ENCODE data around the gene CD48. TPM values are rescaled to one million over a fixed set of nuclear protein-coding genes. Genes with fewer than 3 reads are reported as not detected.
"Not testable (repeated sequence)": the region's sequence is repeated elsewhere in the genome, so short reads cannot be mapped to it uniquely, and the experiment has no call there.

CD48 gene
- polyA plus RNA-seq, 3 donors from 2014 or later, result 202 to 229 (median 205) TPM

- no peaks in the 10 kb centered on the region for H3K36me3 Mint-ChIP-seq
- peak overlapping the region in 1 of 6 donors; percentile 11 for H3K27ac Mint-ChIP-seq
- DNase-seq, result no peak
- H3K4me3 Mint-ChIP-seq, result no peak overlapping the region
- H3K4me1 Mint-ChIP-seq, result peaks cover 19 to 26% of the 10 kb centered on the region in 2 donors
- H3K9me3 Mint-ChIP-seq, result no peaks in the 10 kb centered on the region
- peaks cover 0 to 4% (median 3%) of the 10 kb centered on the region in 3 donors for H3K27me3 Mint-ChIP-seq (ENCODE audit: low read depth in 3 of 3)
Observed at GRCh38 chr1:160720356-160721085, 8.9 kb upstream of the CD48 start.

- Mint-ChIP-seq H3K36me3 (no peaks in the 10 kb centered on the region), H3K27me3 (ENCODE audit: low read depth in 3 of 3) (peaks cover 0 to 4% (median 3%) of the 10 kb centered on the region in 3 donors), H3K27ac (no peak overlapping the region), H3K4me1 (peaks cover 22 to 33% of the 10 kb centered on the region in 2 donors), H3K9me3 (no peaks in the 10 kb centered on the region), H3K4me3 (no peak overlapping the region)
- DNase-seq, result no peak
Observed at GRCh38 chr1:160718210-160718609, 6.6 kb upstream of the CD48 start.

GRCh38 chr1:160717306-160717705 lies 5.7 kb upstream of the CD48 start:
- no peaks in the 10 kb centered on the region for H3K9me3 Mint-ChIP-seq
- peak overlapping the region in 1 of 6 donors; percentile 38 for H3K27ac Mint-ChIP-seq
- H3K4me3 Mint-ChIP-seq, result no peak overlapping the region
- H3K27me3 Mint-ChIP-seq (ENCODE audit: low read depth in 3 of 3), result peaks cover 2 to 4% (median 3%) of the 10 kb centered on the region in 3 donors
- H3K36me3 Mint-ChIP-seq, result no peaks in the 10 kb centered on the region
- H3K4me1 Mint-ChIP-seq, result peaks cover 22 to 33% of the 10 kb centered on the region in 2 donors
- no peak for DNase-seq

GRCh38 chr1:160716013-160716412 lies 4.4 kb upstream of the CD48 start:
- H3K4me1 Mint-ChIP-seq, result peaks cover 28 to 38% of the 10 kb centered on the region in 2 donors
- H3K27ac Mint-ChIP-seq, result no peak overlapping the region
- no peaks in the 10 kb centered on the region for H3K9me3 Mint-ChIP-seq
- no peaks in the 10 kb centered on the region for H3K36me3 Mint-ChIP-seq
- no peak overlapping the region for H3K4me3 Mint-ChIP-seq
- H3K27me3 Mint-ChIP-seq (ENCODE audit: low read depth in 3 of 3), result peaks cover 4 to 10% (median 7%) of the 10 kb centered on the region in 3 donors
- DNase-seq, result no peak

- not testable (repeated sequence) for H3K36me3 Mint-ChIP-seq; H3K27me3 Mint-ChIP-seq (ENCODE audit: low read depth in 3 of 3); DNase-seq; H3K9me3 Mint-ChIP-seq
- H3K27ac Mint-ChIP-seq, result peak overlapping the region in 3 of 6 donors; percentile 20 to 85 (median 74)
- peaks cover 23 to 34% of the 10 kb centered on the region in 2 donors for H3K4me1 Mint-ChIP-seq
- peak overlapping the region in 2 of 5 donors; percentile 26 to 52 for H3K4me3 Mint-ChIP-seq
Observed at GRCh38 chr1:160714034-160714648, 2.5 kb upstream of the CD48 start.

GRCh38 chr1:160713161-160713560 lies 1.5 kb upstream of the CD48 start:
- Mint-ChIP-seq H3K36me3 (no peaks in the 10 kb centered on the region), H3K27me3 (ENCODE audit: low read depth in 3 of 3) (peaks cover 4 to 10% (median 7%) of the 10 kb centered on the region in 3 donors), H3K4me3 (no peak overlapping the region), H3K27ac (no peak overlapping the region), H3K4me1 (peaks cover 23 to 34% of the 10 kb centered on the region in 2 donors), H3K9me3 (no peaks in the 10 kb centered on the region)
- no peak for DNase-seq

GRCh38 chr1:160712525-160713080 lies 981 bp upstream of the CD48 start:
- not testable (repeated sequence) for H3K9me3 Mint-ChIP-seq; H3K27ac Mint-ChIP-seq; H3K4me3 Mint-ChIP-seq; H3K27me3 Mint-ChIP-seq (ENCODE audit: low read depth in 3 of 3); H3K36me3 Mint-ChIP-seq
- DNase-seq, result peak; percentile 54 to 61 (median 55)
- peaks cover 23 to 34% of the 10 kb centered on the region in 2 donors for H3K4me1 Mint-ChIP-seq

GRCh38 chr1:160711276-160711601 lies 383 bp downstream of the CD48 start:
- Mint-ChIP-seq H3K27me3 (ENCODE audit: low read depth in 3 of 3) (peaks cover 0 to 10% (median 4%) of the 10 kb centered on the region in 3 donors), H3K36me3 (peaks cover 0 to 2% (median 0%) of the 10 kb centered on the region in 3 donors), H3K4me3 (no peak overlapping the region), H3K4me1 (peaks cover 23 to 34% of the 10 kb centered on the region in 2 donors), H3K9me3 (no peaks in the 10 kb centered on the region), H3K27ac (no peak overlapping the region)
- no peak for DNase-seq

- Mint-ChIP-seq H3K9me3 (no peaks in the 10 kb centered on the region), H3K4me3 (no peak overlapping the region), H3K27ac (no peak overlapping the region), H3K27me3 (ENCODE audit: low read depth in 3 of 3) (peaks cover 0 to 10% (median 4%) of the 10 kb centered on the region in 3 donors), H3K36me3 (peaks cover 0 to 5% (median 3%) of the 10 kb centered on the region in 3 donors), H3K4me1 (peaks cover 23 to 34% of the 10 kb centered on the region in 2 donors)
- no peak for DNase-seq
Observed at GRCh38 chr1:160710517-160711252, 937 bp downstream of the CD48 start.

- no peak for DNase-seq
- Mint-ChIP-seq H3K27me3 (ENCODE audit: low read depth in 3 of 3) (peaks cover 0 to 10% (median 4%) of the 10 kb centered on the region in 3 donors), H3K4me1 (peaks cover 23 to 30% of the 10 kb centered on the region in 2 donors), H3K9me3 (no peaks in the 10 kb centered on the region), H3K27ac (no peak overlapping the region), H3K36me3 (peaks cover 0 to 11% (median 4%) of the 10 kb centered on the region in 3 donors), H3K4me3 (no peak overlapping the region)
Observed at GRCh38 chr1:160709715-160710114, 1.9 kb downstream of the CD48 start.

GRCh38 chr1:160708801-160709200 lies 2.8 kb downstream of the CD48 start:
- H3K9me3 Mint-ChIP-seq, result no peaks in the 10 kb centered on the region
- H3K4me3 Mint-ChIP-seq, result no peak overlapping the region
- peaks cover 2 to 17% (median 7%) of the 10 kb centered on the region in 3 donors for H3K36me3 Mint-ChIP-seq
- H3K27ac Mint-ChIP-seq, result no peak overlapping the region
- peak in 2 of 3 donors; percentile 38 to 54 for DNase-seq
- H3K4me1 Mint-ChIP-seq, result peaks cover 22 to 23% of the 10 kb centered on the region in 2 donors
- H3K27me3 Mint-ChIP-seq (ENCODE audit: low read depth in 3 of 3), result peaks cover 0 to 10% (median 4%) of the 10 kb centered on the region in 3 donors

GRCh38 chr1:160708118-160708517 lies 3.5 kb downstream of the CD48 start:
- Mint-ChIP-seq H3K27me3 (ENCODE audit: low read depth in 3 of 3) (peaks cover 2 to 10% (median 4%) of the 10 kb centered on the region in 3 donors), H3K4me3 (no peak overlapping the region), H3K4me1 (peaks cover 16 to 19% of the 10 kb centered on the region in 2 donors), H3K27ac (no peak overlapping the region), H3K36me3 (peaks cover 8 to 24% (median 13%) of the 10 kb centered on the region in 3 donors), H3K9me3 (no peaks in the 10 kb centered on the region)
- DNase-seq, result peak in 1 of 3 donors; percentile 34

- DNase-seq, result peak; percentile 44 to 54 (median 50)
- no peak overlapping the region for H3K4me3 Mint-ChIP-seq
- no peak overlapping the region for H3K27ac Mint-ChIP-seq
- peaks cover 10 to 12% of the 10 kb centered on the region in 2 donors for H3K4me1 Mint-ChIP-seq
- H3K36me3 Mint-ChIP-seq, result peaks cover 8 to 25% (median 15%) of the 10 kb centered on the region in 3 donors
- peaks cover 2 to 8% (median 4%) of the 10 kb centered on the region in 3 donors for H3K27me3 Mint-ChIP-seq (ENCODE audit: low read depth in 3 of 3)
- no peaks in the 10 kb centered on the region for H3K9me3 Mint-ChIP-seq
Observed at GRCh38 chr1:160707236-160708064, 4.2 kb downstream of the CD48 start.
